Neutrophil (primary cell): Measurements from ENCODE around the gene SH3RF3.

Experiments used
- H3K27ac ChIP-seq: fragments of 200-600 bp; sonication (generic); 2 replicates; pipeline ENCODE4 v1.5.1; 2016; ENCODE audit warnings: mild to moderate bottlenecking, moderate library complexity
- H3K27me3 ChIP-seq: fragments of 200-600 bp; sonication (generic); 2 replicates; pipeline ENCODE4 v1.6.0; 2016; ENCODE audit warnings: mild to moderate bottlenecking
- H3K36me3 ChIP-seq: fragments of 200-600 bp; sonication (generic); 2 replicates; pipeline ENCODE4 v1.5.1; 2017
- H3K4me1 ChIP-seq, 2 experiments: fragments of 200-600 bp in 1 of 2; sonication (generic) in 1 of 2; 1 replicate in 1 of 2; 2 replicates in 1 of 2; pipeline versions ENCODE4 v1.5.1 to v1.6.1; 2013 to 2016; ENCODE audit warnings: low read depth in 1 of 2, low read length in 1 of 2, mild to moderate bottlenecking in 1 of 2, moderate library complexity in 1 of 2; ENCODE audit not compliant: control insufficient read depth in 1 of 2, insufficient read depth in 1 of 2
- H3K4me3 ChIP-seq, 2 experiments: fragments of 200-600 bp in 1 of 2; sonication (generic) in 1 of 2; 1 replicate in 1 of 2; 2 replicates in 1 of 2; pipeline ENCODE4 v1.5.1; 2013 to 2016; ENCODE audit warnings: low read depth in 1 of 2, low read length in 1 of 2, mild to moderate bottlenecking in 1 of 2, moderate library complexity in 1 of 2
- H3K9me3 ChIP-seq: fragments of 200-600 bp; sonication (generic); 2 replicates; pipeline ENCODE4 v1.5.1; 2016
- TF ChIP-seq, protein P1 (sequence below): fragments of 200-600 bp; sonication (generic); IDR thresholded peaks from 2 replicates; pipeline ENCODE4 v1.5.1; 2016; ENCODE audit warnings: antibody characterized with exemption

SH3RF3 gene

DNA sequence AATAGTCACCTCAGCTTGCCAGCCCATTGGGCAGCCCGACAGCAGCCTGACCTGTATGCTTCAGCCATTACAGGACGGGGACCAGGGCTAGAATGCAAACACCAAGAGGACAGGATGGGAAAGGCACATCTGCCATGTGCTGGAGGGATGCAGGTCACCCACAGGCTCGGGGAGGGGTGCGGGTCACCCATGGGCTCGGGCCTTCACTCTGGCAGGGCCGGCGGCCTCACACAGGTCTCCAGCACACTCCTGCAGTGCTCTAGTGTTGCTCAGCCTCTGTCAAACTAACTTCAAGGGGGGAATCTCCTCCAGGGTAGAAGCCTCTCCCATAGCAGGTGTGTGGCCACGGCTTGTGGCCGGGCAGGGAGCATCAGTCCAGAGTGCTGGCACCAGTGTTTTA, 262.2 kb downstream of the SH3RF3 start:
- Histone ChIP-seq H3K27ac (no peak overlapping the region), H3K4me1 (no peaks in the 10 kb centered on the region), H3K27me3 (no peaks in the 10 kb centered on the region), H3K4me3 (no peak overlapping the region), H3K36me3 (no peaks in the 10 kb centered on the region), H3K9me3 (no peaks in the 10 kb centered on the region)
- TF ChIP-seq, protein P1, sequence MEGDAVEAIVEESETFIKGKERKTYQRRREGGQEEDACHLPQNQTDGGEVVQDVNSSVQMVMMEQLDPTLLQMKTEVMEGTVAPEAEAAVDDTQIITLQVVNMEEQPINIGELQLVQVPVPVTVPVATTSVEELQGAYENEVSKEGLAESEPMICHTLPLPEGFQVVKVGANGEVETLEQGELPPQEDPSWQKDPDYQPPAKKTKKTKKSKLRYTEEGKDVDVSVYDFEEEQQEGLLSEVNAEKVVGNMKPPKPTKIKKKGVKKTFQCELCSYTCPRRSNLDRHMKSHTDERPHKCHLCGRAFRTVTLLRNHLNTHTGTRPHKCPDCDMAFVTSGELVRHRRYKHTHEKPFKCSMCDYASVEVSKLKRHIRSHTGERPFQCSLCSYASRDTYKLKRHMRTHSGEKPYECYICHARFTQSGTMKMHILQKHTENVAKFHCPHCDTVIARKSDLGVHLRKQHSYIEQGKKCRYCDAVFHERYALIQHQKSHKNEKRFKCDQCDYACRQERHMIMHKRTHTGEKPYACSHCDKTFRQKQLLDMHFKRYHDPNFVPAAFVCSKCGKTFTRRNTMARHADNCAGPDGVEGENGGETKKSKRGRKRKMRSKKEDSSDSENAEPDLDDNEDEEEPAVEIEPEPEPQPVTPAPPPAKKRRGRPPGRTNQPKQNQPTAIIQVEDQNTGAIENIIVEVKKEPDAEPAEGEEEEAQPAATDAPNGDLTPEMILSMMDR, result no peak

DNA sequence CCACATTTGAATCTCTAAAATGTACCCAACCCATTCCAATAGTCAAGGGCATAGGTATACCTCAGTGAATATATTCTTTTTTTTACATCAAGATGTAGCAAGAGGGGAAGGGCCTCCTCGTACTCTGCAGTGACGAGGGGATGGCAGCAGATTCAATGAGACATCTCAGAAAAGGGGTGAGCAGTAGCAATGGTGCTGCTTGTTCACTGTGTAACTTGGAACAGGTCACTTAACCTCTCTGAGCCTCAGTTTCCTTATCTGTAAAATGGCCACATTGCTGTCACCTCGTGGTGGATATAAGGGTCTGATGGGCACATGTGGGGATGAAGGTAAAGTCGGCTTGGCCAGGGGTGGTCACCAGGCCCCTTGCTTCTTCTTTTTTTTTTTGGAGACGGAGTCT, 263.1 kb downstream of the SH3RF3 start:
- no peaks in the 10 kb centered on the region for H3K4me1 ChIP-seq
- no peaks in the 10 kb centered on the region for H3K9me3 ChIP-seq
- H3K4me3 ChIP-seq, result no peak overlapping the region
- H3K36me3 ChIP-seq, result no peaks in the 10 kb centered on the region
- TF ChIP-seq, protein P1, result no peak
- no peak overlapping the region for H3K27ac ChIP-seq
- peaks cover 6% of the 10 kb centered on the region for H3K27me3 ChIP-seq

DNA sequence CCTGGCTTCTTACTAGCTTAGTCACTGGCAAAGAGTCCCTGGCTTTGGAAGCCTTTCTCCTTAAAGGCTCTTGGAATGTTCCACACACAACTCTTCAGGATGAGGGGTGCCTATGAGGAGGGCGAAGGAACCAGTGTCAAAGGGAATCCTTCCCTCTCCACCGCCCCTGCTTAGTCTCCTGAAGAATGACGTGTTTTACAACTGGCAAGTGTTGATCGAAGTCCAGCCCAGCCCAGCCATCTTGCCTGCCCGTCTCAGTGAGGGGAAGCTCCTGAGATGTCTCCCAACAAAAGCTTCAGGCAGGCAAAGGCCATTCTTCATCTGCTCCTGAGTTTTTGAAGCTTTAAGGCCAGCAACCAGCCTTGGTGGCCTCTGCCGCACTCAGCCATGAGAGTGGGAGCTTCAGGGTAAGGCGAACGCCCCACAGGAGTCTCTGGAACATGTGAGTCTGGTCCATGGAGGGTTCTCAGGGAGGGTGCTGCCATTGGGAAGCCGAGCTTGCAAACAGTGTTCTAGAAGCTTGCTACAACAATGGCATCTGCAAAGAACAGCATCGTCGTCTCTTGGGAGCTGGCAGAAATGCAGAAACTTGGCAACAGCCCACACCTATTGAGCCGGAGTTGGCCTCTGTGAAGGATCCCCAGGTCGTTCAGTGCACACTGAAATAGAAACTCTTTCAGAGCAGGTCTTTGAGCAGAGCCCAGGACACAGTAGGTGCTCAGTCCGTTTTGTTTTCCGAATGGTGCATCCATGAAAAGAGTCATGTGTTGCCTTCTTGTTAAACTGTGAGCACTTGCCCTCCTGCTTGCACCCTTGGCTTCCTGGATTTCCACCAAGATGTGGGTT, 264.0 kb downstream of the SH3RF3 start:
- TF ChIP-seq, protein P1, result no peak
- H3K4me3 ChIP-seq, result no peak overlapping the region
- H3K27me3 ChIP-seq, result peaks cover 15% of the 10 kb centered on the region
- no peaks in the 10 kb centered on the region for H3K4me1 ChIP-seq
- no peaks in the 10 kb centered on the region for H3K36me3 ChIP-seq
- H3K27ac ChIP-seq, result no peak overlapping the region
- no peaks in the 10 kb centered on the region for H3K9me3 ChIP-seq

DNA sequence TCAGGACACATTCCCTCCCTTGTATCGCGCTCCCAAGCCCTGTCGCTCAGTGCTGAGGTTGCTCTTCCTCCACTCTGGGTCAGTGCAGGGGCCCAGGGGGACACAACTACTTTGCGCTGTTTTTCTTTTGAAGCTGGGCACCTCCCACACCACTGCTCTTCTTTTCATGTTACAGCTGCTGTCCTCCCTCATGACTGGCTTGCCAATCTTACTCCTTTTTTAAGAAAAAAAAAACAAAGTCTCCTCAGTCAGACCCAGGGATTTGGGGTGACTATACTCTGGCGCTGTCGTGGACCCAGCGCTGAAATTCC, 264.6 kb downstream of the SH3RF3 start:
- TF ChIP-seq, protein P1, result no peak
- Histone ChIP-seq H3K27me3 (peaks cover 19% of the 10 kb centered on the region), H3K27ac (no peak overlapping the region), H3K4me1 (no peaks in the 10 kb centered on the region), H3K9me3 (no peaks in the 10 kb centered on the region), H3K36me3 (peaks cover 1% of the 10 kb centered on the region), H3K4me3 (no peak overlapping the region)

DNA sequence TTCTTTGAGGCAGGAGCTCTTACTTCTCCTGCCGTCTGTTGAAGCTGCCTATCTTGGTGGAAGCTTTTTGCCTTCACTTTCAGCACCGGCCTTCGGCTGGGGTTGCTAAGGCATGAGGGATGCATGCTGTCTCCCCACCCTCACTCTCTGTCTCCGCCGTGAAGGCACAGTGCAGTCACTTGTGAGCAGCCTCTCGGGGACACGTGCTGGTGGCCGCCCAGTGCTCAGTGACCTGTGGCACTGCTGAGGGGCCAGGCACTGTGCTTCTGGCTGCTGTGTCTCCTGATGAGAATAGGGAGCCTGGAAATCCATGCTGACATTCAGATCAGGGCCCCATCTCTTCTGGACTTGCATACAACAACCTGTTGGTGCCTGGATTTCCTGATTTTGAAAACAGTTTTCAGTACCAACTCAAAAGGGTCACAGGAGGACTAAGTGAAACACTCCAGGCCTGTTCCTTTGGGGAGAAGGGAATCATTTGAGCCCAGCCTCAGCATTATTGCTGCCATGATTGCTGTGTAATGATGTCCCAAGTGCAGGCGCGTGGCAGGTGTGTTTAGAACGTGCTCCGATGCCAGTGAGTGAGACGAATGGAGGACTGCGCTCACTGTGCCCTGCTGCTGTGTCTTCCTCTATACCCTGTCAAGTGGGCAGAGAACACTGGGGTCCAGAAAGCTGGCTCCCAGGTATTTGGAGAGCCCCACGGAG, 266.6 kb downstream of the SH3RF3 start:
- no peaks in the 10 kb centered on the region for H3K4me1 ChIP-seq
- H3K27me3 ChIP-seq, result peaks cover 19% of the 10 kb centered on the region
- H3K4me3 ChIP-seq, result no peak overlapping the region
- no peaks in the 10 kb centered on the region for H3K9me3 ChIP-seq
- TF ChIP-seq, protein P1, result no peak
- no peak overlapping the region for H3K27ac ChIP-seq
- H3K36me3 ChIP-seq, result peaks cover 15% of the 10 kb centered on the region
